ENCODE results near the gene FAAH. TPM values are rescaled to one million over a fixed set of nuclear protein-coding genes. Genes with fewer than 3 reads are reported as not detected.

Gene FAAH
- total and polyA plus RNA-seq, 2 of the 13 experiments (the other 11 are each of a cell fraction or from before 2014, with no cell fraction given), result 5.4 to 11.0 TPM

- TF ChIP-seq MLXIP (CRISPR knock-in tag; IDR thresholded peaks at IDR 0.05; ENCODE audit: borderline replicate concordance) (no peak), ZBTB7A (CRISPR knock-in tag; IDR thresholded peaks at IDR 0.05) (no peak), ZNF775 (CRISPR knock-in tag; IDR thresholded peaks at IDR 0.05; ENCODE audit: borderline replicate concordance) (no peak), ZNF10 (CRISPR knock-in tag; IDR thresholded peaks at IDR 0.05; ENCODE audit: borderline replicate concordance, low read depth) (no peak), ARNT2 (CRISPR knock-in tag; IDR thresholded peaks at IDR 0.05; ENCODE audit: low read depth) (no peak), ZSCAN30 (CRISPR knock-in tag; IDR thresholded peaks at IDR 0.05) (no peak), NR0B2 (CRISPR knock-in tag; IDR thresholded peaks at IDR 0.05) (no peak), GTF3A (CRISPR knock-in tag; conservative IDR thresholded peaks at IDR 0.05) (no peak), FOXO1 (CRISPR knock-in tag; IDR thresholded peaks at IDR 0.05) (no peak), ZNF260 (CRISPR knock-in tag; IDR thresholded peaks at IDR 0.05; ENCODE audit: borderline replicate concordance, low read depth) (no peak)
Observed at GRCh38 chr1:46450160-46450517, 56.0 kb downstream of the FAAH start (continued).
